Measurements from ENCODE around the gene PCP4. TPM values are rescaled to one million over a fixed set of nuclear protein-coding genes. Genes with fewer than 3 reads are reported as not detected.
A peak's percentile ranks its signal among the peaks of the same experiment; 100 is the strongest.

The PCP4 gene
- total RNA-seq (2014; rRNA removed; shearing (Covaris generic); ENCODE audit: low replicate concordance) = not detected in 2 replicates

DNA sequence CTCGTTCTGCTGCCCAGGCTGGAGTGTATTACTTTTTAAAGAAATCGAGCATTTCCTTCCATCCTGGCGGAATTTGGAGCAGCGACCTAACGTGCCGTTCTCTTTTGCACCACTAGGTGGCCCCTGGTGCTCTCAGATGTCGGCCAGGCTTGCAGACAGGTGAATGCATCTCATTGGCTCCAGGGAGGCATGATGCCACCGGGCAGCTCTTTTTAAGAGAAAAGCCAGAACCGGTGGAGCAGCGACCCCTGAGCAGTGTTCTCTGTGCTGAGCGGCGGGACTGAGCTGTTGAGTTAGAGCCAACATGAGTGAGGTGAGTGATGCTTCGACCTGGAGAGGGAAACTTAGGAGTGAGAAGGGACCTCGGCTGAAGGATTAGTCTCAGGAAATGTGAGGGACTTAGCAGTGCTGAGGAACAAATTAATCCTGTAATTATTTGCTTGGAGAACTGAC lies at the start of gene PCP4:
Gene PCP4 (plus strand): TSS at position 241 of the 453 bp plus-strand sequence. CDS start 64 bp downstream, at position 305.
- peak; percentile 40 for DNase-seq (ENCODE audit: low read depth)
- in situ Hi-C loops (cut with HindIII; ENCODE audit: low pct_unique_long_range_greater_than_20kb, low sequenced_read_pairs) = no loop called here

DNA sequence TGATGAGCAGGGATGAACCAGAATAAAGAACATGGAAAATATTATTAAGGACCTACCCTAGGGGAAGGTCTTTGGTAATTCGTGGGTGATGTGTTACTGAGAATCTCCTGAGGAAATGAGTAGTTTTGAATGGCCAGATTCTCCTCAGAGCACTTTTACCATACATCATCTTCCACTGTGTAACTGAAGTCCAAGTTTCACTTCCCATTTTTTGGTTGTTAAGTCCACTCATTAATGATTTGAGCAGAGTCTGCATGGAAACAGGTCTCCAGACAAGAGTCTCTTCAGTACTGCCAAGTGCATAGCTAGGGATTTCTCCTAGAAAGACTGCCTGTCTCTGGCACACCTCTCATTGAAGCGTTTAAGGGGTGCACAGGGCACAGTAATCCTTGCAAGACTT lies 48.7 kb upstream of the PCP4 start:
- in situ Hi-C loops (cut with HindIII; ENCODE audit: low pct_unique_long_range_greater_than_20kb, low sequenced_read_pairs) = no loop called here
- DNase-seq (ENCODE audit: low read depth) = no peak

DNA sequence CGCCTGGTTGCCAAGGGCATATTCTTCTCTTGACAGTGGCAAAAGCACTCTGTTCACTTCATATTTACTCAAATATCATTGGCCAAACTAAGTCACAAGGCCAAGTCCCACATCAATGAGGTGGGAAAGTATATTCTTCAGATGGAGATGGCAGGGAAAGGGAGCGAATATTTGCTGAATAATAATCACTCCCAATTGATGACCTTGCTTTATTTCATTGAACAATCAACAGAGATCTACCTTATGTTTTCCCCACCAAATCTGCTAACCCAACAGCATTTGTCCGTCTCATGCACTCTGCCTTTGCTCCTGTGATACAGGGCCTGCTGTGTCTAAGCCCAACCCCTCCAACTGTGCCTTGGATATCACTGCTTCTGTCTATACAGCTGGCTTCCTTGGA lies 45.2 kb upstream of the PCP4 start:
- in situ Hi-C loops (cut with HindIII; ENCODE audit: low pct_unique_long_range_greater_than_20kb, low sequenced_read_pairs) = no loop called here
- DNase-seq (ENCODE audit: low read depth) = no peak

DNA sequence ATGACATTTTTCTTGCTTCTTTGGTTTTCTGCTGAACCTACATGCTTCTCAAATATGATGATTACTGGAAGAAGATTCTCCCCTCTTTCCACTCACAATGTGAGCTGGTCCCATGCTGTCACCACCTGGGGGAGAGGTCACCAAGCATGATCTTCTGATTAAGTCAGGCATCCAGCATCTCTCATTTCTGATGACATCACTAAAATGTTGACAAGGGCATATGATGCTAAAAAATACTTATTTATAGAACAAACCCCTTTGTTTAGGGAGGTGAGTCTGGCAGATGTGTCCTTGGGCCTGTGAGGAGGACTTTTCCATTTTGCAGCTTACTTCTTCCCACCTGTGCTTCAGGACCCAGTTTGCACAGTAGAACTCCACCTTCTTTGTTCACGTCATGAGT lies 42.0 kb upstream of the PCP4 start:
- no peak for DNase-seq (ENCODE audit: low read depth)
- in situ Hi-C loops (cut with HindIII; ENCODE audit: low pct_unique_long_range_greater_than_20kb, low sequenced_read_pairs) = no loop called here

DNA sequence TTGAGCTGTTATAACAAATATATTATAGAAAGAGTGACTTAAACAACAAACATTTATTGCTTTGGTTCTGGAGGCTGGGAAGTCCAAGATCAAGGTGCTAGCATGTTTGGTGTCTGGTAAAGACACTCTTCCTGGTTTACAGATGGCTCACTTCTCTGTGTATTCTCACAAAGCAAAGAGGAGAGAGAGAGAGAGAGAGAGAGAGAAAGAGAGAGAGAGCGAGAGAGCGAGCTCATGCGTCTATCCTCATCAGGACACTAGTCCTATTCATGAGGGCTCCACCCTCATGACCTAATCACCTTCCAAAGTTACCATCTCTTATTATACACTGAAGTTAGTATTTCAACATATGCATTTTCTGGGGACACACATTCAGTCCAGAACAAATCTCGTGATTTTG lies 32.7 kb upstream of the PCP4 start:
- DNase-seq (ENCODE audit: low read depth) = no peak
- in situ Hi-C loops (cut with HindIII; ENCODE audit: low pct_unique_long_range_greater_than_20kb, low sequenced_read_pairs) = no loop called here

DNA sequence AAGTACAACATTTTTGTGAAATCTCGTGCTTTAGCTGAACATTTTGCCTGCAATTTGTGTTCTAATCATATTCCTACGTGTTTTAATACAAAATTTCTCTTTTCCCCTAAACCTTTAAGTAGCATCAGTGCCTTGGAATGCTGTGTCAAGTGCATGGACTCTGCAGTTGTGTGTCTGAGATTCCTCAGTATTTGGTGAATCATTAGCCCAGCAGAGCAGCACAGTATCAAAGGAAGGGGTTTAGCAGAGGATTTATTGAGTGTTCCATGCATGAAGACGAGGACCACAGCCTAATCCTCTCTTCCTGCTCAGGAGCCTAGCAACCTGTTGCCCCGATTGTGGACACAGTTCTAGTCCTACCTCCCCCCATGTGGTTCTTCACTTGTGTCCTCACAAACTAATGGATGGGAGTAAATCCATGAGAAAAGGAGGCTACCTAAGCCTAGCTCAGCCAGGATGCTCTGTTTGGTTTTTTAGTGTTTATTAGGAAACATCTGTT lies 29.3 kb upstream of the PCP4 start:
- DNase-seq (ENCODE audit: low read depth) = no peak
- in situ Hi-C loops (cut with HindIII; ENCODE audit: low pct_unique_long_range_greater_than_20kb, low sequenced_read_pairs) = no loop called here

DNA sequence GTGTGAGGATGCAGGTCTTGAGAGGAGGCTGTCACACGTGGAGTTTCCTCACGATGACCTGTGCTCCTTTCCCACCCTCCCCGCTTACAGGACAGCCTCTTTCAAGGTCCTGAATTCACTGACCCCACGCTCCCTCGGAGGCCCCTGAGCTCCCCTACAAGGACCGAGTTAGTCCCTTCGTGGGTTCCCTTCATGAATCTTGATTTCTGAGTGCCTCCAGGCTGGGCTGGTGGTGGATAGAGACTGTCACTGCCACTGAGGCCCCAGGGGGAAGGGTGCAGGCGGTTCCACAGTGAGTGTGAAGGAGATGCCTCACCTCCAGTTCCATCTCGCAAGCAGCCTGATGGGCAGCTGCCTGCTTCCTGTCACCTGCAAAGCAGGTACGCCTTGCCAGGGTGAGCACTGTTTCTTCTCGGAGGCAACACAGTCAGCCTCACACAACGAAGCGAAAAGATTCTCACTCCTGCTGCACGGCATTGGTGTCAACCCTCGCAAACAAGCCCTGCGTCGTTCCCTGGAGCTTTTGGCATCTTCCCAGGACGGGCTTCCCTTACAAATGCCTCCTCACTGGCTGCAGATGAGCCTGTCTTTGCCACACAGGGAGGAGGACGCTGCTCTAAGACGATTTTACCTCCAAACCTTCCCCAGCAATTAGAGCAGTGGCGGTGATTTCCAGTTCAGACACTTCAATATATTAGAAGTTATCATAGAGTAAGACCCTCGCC lies 26.7 kb upstream of the PCP4 start:
- in situ Hi-C loops (cut with HindIII; ENCODE audit: low pct_unique_long_range_greater_than_20kb, low sequenced_read_pairs) = no loop called here
- no peak for DNase-seq (ENCODE audit: low read depth)

DNA sequence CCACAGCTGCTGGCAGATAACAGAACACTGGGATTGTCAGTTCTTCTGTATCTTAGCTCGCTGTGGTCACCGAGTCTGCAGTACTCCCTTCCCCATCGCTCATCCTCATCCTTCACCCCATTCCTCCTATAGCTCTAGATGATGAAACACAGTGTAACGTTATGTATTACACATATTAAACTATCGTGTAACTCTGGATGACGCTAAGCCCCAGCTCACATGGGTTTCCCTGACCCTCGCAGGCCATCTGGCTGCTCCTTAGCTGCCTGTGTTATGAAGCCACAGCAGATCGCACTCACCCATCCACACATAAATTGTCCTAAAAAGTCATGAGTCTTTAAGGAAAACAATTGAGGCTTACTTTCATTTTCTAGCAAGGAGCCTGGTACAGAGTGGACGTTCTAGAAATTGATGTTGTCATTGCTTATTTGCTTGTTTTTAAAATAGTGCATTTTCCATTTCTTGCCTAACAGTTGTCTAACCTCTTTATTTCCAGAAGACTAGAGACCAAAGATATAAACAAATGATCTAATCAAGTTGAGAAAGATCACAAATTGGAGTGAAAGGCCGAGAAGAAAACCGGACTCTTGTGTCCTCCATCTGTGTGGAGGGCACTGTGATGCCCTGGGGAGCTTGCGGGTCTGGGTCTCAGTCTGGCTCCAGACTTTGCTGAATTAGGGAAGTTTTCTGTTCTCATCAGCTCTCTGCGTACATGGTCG lies 24.3 kb upstream of the PCP4 start:
- in situ Hi-C loops (cut with HindIII; ENCODE audit: low pct_unique_long_range_greater_than_20kb, low sequenced_read_pairs) = no loop called here
- DNase-seq (ENCODE audit: low read depth) = no peak

DNA sequence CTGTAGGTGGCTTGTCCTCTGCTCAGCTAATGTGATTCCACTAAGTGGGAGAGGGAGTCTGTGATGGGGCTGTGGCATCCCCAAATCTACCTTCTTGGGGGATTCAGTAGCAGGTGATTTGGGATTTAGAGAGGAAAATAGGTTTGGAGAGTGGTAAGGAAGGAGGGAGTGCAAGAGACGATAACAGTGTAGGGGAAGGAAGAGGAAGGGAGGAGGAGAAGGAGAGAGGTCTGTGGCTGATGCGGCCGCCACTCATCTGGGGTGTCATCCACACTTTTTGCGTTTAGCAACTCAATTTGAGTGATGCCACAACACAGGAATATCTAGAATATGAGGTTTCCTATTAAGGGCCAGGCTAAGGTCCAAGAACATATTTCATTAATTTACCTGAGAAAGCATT lies 23.8 kb upstream of the PCP4 start:
- no peak for DNase-seq (ENCODE audit: low read depth)
- in situ Hi-C loops (cut with HindIII; ENCODE audit: low pct_unique_long_range_greater_than_20kb, low sequenced_read_pairs) = no loop called here

DNA sequence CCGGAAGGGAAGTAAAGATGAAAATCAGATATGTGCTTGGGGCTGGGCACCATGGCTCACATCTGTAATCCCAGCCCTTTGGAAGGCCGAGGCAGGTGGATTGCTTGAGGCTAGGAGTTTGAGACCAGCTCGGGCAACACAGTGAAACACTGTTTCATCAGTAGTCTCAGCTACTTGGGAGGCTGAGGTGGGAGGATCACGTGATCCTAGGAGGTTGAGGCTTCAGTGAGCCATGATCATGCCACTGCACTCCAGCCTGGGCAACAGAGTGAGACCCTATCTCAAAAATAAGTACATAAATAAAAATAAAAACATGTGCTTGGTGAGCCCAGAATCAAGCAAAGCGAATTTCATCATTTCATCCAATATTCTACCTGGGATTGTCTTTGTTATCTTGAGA lies 23.3 kb upstream of the PCP4 start:
- DNase-seq (ENCODE audit: low read depth) = no peak
- in situ Hi-C loops (cut with HindIII; ENCODE audit: low pct_unique_long_range_greater_than_20kb, low sequenced_read_pairs) = no loop called here

DNA sequence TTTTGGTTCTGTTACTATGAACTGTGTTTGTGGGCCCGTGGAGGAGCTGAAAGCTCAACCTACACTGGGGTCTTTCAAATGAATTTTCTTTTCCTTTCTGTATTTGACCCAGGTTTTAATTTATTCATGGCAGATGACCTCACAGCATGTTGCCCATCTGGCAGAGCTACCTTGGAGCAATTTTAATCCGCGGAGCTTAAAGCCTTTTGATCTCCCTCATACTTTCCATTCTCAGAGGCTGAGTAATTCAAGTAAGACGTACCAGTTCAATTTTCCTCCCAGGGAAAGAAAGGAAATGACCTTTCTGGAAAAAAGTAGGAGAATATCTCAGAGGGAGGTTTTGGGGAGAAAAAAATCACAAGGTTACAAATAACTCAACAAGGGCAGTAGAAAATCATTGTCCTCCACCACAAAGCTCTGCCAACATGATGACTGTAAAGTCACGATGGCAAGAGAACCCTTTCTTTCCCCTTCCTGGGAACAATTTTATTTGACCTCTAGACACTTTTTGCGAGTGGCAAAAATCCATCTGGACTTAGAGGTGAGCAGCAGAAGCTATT lies 21.6 kb upstream of the PCP4 start:
- no peak for DNase-seq (ENCODE audit: low read depth)
- in situ Hi-C loops (cut with HindIII; ENCODE audit: low pct_unique_long_range_greater_than_20kb, low sequenced_read_pairs) = no loop called here

DNA sequence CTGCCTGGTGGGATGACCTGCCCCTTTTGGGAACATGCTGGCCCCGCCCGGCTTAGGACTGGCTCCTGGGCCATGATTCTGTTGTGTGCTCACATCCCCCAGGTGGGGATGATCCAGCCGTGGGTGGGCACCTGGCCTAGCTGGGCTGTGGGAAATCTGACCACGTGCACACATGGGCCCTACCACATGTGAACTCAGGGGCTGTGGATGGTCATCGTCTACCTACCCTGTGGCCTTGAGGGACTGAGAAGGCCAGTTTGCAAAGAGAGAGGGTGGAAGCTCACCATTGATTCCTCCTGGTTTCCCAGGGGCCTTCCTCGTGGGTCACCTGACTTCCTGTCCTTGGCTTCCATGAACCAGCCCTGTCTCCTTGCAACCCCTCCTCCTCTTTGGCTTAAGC lies 19.4 kb upstream of the PCP4 start:
- DNase-seq (ENCODE audit: low read depth) = no peak
- in situ Hi-C loops (cut with HindIII; ENCODE audit: low pct_unique_long_range_greater_than_20kb, low sequenced_read_pairs) = no loop called here

DNA sequence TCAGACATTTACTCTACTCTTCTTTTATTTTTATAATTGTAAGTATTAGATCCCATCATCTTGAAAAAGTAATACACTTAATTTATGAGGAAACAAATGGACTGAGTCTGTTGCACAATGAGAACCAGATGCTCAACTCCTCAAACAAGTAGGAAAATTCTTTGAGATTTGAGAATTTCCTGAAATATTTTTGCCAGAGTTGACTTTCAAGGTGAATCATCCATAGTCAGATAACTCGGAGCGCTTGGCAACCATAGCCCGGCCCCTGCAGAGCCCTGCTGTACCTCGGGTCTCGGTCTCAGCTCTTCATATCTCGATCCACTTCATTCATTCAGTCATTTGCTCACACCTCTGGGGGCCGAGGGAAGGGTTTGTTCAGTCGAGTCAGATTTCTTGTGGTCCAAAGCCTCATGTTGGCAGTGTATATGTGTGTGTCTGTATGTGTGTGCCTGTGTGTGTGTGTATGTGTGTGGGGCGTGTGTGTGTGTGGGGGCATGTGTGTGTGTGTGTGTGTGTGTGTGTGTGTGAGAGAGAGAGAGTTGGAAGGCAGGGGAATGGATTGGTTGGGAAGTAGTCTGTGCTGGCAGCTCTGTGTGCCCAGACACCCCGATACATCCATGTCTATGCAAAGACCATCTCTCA lies 18.1 kb upstream of the PCP4 start:
- DNase-seq (ENCODE audit: low read depth) = no peak
- in situ Hi-C loops (cut with HindIII; ENCODE audit: low pct_unique_long_range_greater_than_20kb, low sequenced_read_pairs) = no loop called here

DNA sequence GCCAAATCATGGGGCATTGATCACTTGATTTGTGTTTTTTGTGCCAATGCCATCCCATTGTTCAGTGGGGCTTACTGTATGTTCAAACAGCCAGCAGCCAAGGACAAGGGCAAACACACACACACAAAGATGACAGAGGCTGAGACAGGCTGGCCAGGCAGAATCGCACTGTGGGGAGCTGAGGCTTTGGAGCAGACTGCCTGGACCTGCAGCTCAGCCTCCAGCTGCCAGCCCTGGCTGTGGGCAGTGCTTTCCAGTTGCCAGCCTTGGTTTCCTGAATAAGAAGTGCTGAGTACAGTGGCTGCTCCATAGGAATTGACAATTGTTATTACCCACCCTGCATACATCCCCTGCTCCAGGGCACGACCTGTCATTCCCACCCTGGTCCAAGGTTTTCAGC lies 16.9 kb upstream of the PCP4 start:
- in situ Hi-C loops (cut with HindIII; ENCODE audit: low pct_unique_long_range_greater_than_20kb, low sequenced_read_pairs) = no loop called here

DNA sequence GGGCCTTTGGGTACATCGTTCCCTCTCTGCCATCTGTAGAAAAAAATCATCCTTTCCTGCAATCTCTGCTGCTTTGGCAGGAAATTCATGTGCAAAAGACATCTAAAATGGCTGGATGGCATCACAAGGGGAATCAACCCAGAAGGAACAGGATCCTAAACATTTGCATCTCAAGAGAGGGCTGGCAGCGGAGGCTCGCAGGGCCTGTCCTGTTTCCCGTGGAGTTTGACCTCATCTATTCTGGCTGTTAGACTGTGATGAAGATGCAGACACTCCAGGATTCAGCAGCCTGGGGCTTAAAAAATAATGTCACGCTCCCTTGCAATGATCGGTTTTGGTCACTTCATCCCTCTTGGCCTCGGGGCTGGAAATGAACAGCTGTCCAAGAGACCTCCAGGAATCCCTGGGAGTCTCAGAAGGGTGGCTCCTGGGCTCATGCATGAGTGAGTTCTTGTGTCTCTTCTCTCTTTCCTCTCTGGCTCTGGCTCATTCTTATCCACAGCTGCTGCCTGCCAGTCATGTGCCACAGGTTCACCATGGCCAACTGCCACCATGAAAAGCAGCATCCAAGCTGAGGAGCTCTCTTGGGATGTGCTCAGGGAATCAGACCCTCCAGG lies 16.1 kb upstream of the PCP4 start:
- no peak for DNase-seq (ENCODE audit: low read depth)
- in situ Hi-C loops (cut with HindIII; ENCODE audit: low pct_unique_long_range_greater_than_20kb, low sequenced_read_pairs) = no loop called here

More for the DNA sequence above, 16.9 kb upstream of the PCP4 start:
- DNase-seq (ENCODE audit: low read depth) = no peak

DNA sequence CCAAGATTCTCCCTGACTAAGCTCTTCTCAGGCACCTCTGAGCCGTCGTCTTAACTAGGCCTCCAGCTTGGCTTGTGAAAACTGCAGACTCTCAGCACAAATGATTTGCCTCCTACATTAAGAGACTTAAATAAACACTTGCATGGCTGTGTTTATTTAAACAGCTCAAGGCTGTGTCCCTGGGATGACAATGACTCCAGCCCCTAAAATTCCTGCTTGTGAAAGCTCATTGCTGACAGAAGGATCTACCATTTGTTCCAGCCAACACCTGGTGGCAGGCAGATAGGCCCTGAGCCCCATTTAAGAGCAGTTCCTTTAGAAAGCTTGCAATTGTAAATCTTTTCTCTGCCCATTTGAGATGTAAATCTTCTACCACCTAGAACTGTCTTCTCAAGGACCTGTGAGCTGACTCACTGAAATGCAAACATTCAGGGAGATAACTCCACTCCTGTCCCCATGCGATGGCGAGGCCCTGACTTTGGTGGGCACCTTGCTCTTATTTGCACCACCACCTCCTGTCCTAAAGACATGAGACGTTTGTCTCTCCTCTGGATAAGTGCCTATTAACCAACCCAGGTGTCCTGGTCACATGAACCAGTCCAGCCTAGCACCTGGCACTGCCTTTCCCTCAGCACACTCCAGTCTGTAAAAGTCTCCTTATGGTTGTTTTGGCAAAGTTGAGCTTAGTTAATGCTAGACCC lies 15.1 kb upstream of the PCP4 start:
- in situ Hi-C loops (cut with HindIII; ENCODE audit: low pct_unique_long_range_greater_than_20kb, low sequenced_read_pairs) = no loop called here
- peak; percentile 47 for DNase-seq (ENCODE audit: low read depth)

DNA sequence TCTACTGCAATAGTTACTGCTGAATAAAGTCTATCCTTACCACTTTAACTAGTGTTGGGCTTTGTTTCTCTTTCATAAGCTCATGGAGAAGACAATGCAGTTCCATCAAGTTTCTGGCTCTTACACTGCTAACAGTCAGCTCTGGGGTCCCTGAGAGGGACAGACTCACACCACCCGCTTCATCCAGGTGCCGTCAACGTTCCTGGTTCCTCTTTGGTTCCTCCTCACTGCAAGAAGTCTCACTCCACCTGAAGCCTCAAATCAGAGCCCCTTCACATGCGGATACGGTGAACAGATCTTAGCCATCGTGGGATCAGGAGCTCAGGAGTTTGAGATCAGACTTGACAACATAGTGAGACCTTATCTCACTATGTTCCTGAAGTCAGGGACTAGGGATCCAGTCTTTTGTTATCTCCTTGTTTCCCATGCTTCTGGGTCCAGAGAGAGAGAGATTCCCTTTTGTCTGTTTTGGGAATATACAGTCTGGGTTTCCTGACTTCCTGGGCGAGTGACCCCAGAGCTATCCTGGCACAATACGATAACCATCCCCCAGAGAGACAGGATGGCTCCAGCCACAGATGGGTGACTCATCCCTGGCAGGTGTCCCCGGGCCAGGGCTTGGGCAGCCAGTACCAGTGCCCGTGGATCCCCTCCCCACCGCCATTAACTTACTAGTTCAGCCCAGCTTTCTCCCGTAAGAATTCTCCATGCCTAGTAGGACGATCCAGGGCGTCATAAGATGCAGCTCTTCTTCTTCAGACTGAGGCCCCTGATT lies 14.3 kb upstream of the PCP4 start:
- DNase-seq (ENCODE audit: low read depth) = no peak
- in situ Hi-C loops (cut with HindIII; ENCODE audit: low pct_unique_long_range_greater_than_20kb, low sequenced_read_pairs) = no loop called here

Measured in Caki2 (cell line).